Chondrocyte (in vitro differentiated cells): Measurements from ENCODE around the gene AMPH. TPM values are rescaled to one million over a fixed set of nuclear protein-coding genes. Genes with fewer than 3 reads are reported as not detected.
"Not testable (repeated sequence)": the region's sequence is repeated elsewhere in the genome, so short reads cannot be mapped to it uniquely, and the experiment has no call there.

ENCODE experiments used
- DNase-seq: peaks from one replicate; pipeline ENCODE4 v3.0.0; 2021; ENCODE audit warnings: mixed read lengths, low spot score
- H3K27ac Mint-ChIP-seq: one replicate; pipeline ENCODE4 v1.8.0; 2021; ENCODE audit warnings: mild to moderate bottlenecking, moderate library complexity, mixed read lengths; ENCODE audit not compliant: unreplicated experiment
- H3K27me3 Mint-ChIP-seq: 2 replicates; pipeline ENCODE4 v1.8.0; 2021; ENCODE audit warnings: low read depth, mixed read lengths
- H3K36me3 Mint-ChIP-seq: 2 replicates; pipeline ENCODE4 v1.8.0; 2021; ENCODE audit warnings: low read depth, mixed read lengths
- H3K4me1 Mint-ChIP-seq: 2 replicates; pipeline ENCODE4 v1.8.0; 2021; ENCODE audit warnings: low read depth, mild to moderate bottlenecking, mixed read lengths
- H3K4me3 Mint-ChIP-seq: one replicate; pipeline ENCODE4 v1.8.0; 2021; ENCODE audit warnings: mild to moderate bottlenecking, moderate library complexity, mixed read lengths; ENCODE audit not compliant: unreplicated experiment
- H3K9me3 Mint-ChIP-seq: 2 replicates; pipeline ENCODE4 v1.8.0; 2021; ENCODE audit warnings: low read depth, mixed read lengths
- CTCF ChIP-seq: fragments of 200-600 bp; sonication (generic); IDR thresholded peaks from 2 replicates; pipeline ENCODE4 v1.5.0; 2021; ENCODE audit warnings: antibody characterized with exemption, mild to moderate bottlenecking, moderate library complexity
- total RNA-seq: library from RNA; stranded (reverse); gene quantifications from 3 replicates; pipeline ENCODE4 v1.2.1, GENCODE V29; 2021

The AMPH gene
- total RNA-seq, 1 donor from 2014 or later: 2.3 TPM

- H3K36me3 Mint-ChIP-seq: no peaks in the 10 kb centered on the region
- DNase-seq: no peak
- no peak overlapping the region for H3K4me3 Mint-ChIP-seq
- no peaks in the 10 kb centered on the region for H3K9me3 Mint-ChIP-seq
- H3K27me3 Mint-ChIP-seq: no peaks in the 10 kb centered on the region
- no peak overlapping the region for H3K27ac Mint-ChIP-seq
- TF ChIP-seq CTCF: no peak
- peaks cover 9% of the 10 kb centered on the region for H3K4me1 Mint-ChIP-seq
These were observed 258.9 kb downstream of the AMPH start for GRCh38 chr7:38372290-38372689.

DNA sequence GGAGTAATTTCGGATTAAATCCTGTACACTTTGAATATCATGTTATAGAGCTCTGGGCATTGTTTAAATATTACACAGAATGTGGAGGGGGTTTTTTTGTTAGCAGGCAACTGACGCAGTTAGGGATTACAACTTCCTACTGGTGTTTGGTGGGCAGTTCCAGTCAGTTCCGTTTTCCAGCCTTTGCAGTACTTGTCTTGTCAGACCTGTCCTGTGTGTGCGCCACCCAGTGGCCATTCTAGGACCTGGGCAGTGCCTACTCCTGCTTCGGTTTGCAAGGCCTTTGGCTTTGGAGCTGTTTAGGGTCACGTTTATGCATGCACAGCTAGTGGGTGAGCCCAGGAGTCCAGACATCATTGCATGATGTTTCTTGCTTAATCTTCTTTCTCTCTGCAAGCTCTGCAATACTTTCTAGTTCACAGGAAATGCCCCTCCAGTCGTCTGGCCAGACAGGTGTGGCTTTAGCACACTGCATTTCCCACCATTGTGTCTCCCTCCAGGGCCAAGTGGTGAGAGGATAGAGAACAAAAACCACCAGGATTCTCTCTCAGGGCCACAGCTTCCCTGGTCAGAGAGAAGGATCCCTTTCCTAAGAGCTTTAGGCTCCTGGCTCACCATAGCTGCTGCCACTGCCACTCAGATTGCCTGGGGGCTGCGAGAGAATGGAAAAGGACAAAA is 261.2 kb downstream of the AMPH start:
- TF ChIP-seq CTCF: peak; percentile 87
- peaks cover 9% of the 10 kb centered on the region for H3K4me1 Mint-ChIP-seq
- DNase-seq: no peak
- H3K27me3 Mint-ChIP-seq: no peaks in the 10 kb centered on the region
- peak overlapping the region; percentile 3 for H3K4me3 Mint-ChIP-seq
- H3K27ac Mint-ChIP-seq: no peak overlapping the region
- no peaks in the 10 kb centered on the region for H3K9me3 Mint-ChIP-seq
- no peaks in the 10 kb centered on the region for H3K36me3 Mint-ChIP-seq

- no peaks in the 10 kb centered on the region for H3K36me3 Mint-ChIP-seq
- no peaks in the 10 kb centered on the region for H3K9me3 Mint-ChIP-seq
- DNase-seq: no peak
- H3K27ac Mint-ChIP-seq: no peak overlapping the region
- peak; percentile 80 for TF ChIP-seq CTCF
- no peak overlapping the region for H3K4me3 Mint-ChIP-seq
- H3K27me3 Mint-ChIP-seq: no peaks in the 10 kb centered on the region
- H3K4me1 Mint-ChIP-seq: peaks cover 9% of the 10 kb centered on the region
These were observed 263.0 kb downstream of the AMPH start for GRCh38 chr7:38368191-38368605.

DNA sequence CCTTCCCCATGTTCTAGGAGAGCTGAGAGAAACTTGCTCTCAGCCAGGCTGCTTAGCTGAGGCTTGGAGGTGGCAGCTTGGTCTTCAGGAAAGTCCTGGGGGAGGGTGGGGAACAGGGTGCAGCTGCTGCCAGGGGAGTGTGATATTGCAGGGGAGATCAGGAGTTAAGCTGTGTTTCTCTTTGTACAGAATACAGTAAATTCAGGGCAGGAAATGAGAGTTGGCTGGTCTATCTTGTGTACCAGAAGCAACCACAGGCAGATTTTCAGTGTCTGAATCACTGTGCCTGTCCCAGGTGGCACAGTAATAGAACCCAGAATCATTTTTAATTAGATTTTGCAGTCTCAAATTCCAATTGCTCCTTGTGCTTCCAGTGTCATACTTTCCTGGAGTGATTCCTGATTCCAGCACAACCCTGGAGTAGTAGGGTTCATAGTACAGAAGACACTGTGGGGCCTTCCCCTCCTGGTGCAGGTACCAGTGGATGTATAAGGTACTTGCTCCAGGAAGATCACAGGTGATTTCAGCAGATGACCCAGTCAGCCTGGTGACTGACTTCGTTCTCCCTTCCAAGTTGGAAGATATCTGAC is 263.8 kb downstream of the AMPH start:
- H3K9me3 Mint-ChIP-seq: no peaks in the 10 kb centered on the region
- H3K36me3 Mint-ChIP-seq: no peaks in the 10 kb centered on the region
- no peak for TF ChIP-seq CTCF
- peaks cover 9% of the 10 kb centered on the region for H3K4me1 Mint-ChIP-seq
- H3K4me3 Mint-ChIP-seq: no peak overlapping the region
- DNase-seq: no peak
- no peak overlapping the region for H3K27ac Mint-ChIP-seq
- H3K27me3 Mint-ChIP-seq: no peaks in the 10 kb centered on the region

DNA sequence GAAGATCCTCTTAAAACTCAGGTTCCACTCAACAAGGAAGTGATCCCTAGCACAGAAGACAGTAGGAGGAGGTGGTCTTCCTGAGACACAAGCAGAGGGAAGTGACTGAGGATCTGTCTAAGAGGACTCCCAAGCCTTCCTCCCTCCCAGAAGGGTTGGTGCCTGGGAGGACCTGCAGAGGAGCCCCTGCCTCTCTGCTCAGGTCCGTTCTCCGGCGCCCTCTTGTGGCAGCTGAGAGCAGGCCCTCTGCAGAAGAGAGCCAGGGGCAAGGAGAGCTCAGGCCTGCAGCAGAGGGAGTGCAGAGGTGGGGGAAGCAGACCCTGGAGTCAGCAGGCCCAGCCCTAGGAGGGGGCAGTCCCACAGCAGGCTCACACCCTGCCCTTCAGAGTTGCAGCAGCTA is 267.8 kb downstream of the AMPH start:
- H3K4me3 Mint-ChIP-seq, H3K36me3 Mint-ChIP-seq, H3K27me3 Mint-ChIP-seq, H3K27ac Mint-ChIP-seq, H3K4me1 Mint-ChIP-seq, H3K9me3 Mint-ChIP-seq, DNase-seq: not testable (repeated sequence)
- TF ChIP-seq CTCF: peak; percentile 74

DNA sequence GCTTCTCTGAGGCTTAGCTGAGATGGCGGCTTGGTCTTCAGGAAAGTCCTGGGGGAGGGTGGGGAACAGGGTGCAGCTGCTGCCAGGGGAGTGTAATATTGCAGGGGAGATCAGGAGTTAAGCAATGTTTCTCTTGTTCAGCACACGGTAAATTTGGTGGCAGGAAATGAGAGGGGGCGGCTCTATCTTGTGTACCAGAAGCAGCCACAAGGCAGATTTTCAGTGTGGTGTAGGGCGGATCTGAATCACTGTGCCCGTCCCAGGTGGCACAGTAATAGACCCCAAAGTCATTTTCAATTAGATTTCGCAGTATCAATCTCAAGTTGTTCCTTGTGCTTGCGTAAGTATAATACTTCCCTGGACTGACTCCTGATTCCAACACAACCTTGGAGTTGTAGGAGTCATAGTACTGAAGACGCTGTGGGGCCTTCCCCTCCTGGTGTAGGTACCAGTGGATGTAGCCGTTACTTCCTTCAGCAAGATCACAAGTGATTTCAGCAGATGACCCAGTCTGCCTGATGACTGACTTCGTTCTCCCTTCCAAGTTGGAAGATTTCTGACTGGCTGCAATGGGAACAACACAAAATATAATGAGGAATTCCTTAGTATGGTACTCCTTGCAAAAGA is 268.4 kb downstream of the AMPH start:
- DNase-seq, H3K27ac Mint-ChIP-seq, H3K9me3 Mint-ChIP-seq, H3K27me3 Mint-ChIP-seq, H3K4me3 Mint-ChIP-seq, H3K36me3 Mint-ChIP-seq, H3K4me1 Mint-ChIP-seq: not testable (repeated sequence)
